Stimulated activated CD4-positive, alpha-beta T cell treated with anti-CD3 and anti-CD28 coated beads, Interleukin-15, amount 100 ng/mL, for 24 hours (primary cell): ENCODE results near the gene CYP2A6.
"Not testable (repeated sequence)": the region's sequence is repeated elsewhere in the genome, so short reads cannot be mapped to it uniquely, and the experiment has no call there.

ENCODE experiments used
- DNase-seq: peaks from one replicate; pipeline ENCODE4 v3.0.0-alpha.2; 2020

CYP2A6 gene

DNA sequence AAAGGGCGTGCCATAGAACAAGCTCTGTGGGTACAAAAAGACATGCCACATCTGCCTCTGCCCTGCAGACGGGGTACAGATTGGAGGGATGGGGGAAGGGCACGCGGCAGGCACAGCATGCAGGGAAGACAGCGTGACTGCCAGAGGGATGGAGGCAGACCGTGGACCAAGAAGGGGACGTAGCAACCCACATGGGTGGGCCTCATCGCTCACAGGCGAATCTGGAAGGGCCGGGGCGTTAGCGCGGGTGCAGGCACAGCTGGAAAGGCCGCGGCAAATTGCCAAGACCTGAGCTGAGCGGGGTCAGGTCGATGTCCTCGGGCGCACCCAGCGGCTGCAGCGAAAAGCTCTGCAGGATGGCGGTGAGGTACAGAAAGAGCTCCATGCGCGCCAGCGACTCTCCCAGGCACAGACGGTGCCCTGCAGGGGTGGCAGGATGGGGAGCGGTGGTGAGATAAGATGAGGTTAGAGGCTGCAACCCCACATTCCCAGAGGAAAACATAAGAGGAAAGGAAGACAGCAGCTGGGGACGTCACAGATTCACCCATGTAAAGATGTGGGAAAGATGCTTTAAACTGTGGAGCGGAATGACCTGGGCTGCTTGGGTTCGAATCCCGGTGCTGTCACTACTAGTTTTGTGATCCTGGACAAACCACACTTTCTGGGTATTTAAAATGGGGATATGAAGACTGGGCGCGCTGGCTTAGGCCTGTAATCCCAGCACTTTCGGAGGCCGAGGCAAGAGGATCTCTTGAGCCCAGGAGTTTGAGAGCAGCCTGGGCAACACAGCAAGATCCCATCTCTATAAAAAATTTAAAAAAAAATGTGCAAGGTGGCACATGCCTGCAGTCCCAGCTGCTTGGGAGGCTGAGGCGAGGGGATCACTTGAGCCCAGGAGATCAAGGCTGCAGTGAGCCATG is 31.5 kb downstream of the CYP2A6 start:
- peak; percentile 84 for DNase-seq

DNA sequence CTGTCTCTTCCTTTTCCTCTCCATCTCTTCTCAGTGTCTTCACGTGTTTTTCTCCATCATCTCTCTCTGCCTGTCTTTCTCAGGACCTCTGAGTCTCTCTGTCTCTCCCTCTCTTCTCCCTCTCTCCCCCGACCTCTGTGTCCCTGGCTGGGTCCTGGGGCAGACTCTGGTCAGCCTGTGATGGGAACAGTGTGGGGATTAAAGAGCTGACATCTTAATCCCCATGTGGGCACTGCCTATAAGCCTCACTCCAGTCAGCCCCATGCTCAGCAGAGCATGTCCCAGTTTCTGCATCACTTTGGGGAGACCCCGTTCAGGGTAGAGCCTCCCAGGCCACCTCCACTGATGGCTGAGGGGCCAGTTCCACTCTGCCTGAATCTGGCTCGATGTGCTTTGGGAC is 35.0 kb downstream of the CYP2A6 start:
- no peak for DNase-seq

DNA sequence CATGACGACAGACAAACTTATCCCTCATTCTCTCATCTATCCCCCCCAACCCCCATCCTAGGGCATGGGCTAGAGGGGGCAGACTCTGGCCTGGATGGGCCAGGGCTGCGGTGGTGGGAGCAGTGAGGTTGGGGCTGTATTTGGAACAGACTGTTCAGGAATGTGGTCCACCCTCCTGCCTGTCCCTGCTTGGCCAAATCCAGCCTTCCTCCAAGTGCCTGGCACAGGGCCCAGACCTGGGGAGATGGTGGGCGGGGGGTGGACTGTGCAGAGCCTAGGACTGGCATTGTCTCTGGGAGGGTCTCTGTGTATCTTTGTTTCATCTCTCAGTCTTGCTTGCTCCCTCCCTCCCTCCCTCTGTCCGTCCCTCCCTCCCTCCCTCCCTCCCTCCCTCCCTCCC is 37.1 kb downstream of the CYP2A6 start:
- no peak for DNase-seq

DNA sequence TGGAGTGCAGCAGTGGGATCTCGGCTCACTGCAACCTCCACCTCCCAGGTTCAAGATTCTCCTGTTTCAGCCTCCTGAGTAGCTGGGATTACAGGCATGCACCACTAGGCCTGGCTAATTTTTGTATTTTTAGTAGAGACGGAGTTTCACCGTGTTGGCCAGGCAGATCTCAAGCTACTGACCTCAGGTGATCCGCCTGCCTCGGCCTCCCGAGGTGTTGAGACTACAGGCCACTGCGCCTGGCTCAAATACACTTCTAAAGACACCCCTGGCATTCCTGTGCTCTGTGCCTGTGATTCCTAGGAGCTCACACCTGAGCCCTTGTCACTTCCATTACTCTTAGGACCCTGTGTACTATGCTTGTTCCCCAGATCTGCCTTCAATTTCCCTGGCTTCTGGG is 37.7 kb downstream of the CYP2A6 start:
- not testable (repeated sequence) for DNase-seq

DNA sequence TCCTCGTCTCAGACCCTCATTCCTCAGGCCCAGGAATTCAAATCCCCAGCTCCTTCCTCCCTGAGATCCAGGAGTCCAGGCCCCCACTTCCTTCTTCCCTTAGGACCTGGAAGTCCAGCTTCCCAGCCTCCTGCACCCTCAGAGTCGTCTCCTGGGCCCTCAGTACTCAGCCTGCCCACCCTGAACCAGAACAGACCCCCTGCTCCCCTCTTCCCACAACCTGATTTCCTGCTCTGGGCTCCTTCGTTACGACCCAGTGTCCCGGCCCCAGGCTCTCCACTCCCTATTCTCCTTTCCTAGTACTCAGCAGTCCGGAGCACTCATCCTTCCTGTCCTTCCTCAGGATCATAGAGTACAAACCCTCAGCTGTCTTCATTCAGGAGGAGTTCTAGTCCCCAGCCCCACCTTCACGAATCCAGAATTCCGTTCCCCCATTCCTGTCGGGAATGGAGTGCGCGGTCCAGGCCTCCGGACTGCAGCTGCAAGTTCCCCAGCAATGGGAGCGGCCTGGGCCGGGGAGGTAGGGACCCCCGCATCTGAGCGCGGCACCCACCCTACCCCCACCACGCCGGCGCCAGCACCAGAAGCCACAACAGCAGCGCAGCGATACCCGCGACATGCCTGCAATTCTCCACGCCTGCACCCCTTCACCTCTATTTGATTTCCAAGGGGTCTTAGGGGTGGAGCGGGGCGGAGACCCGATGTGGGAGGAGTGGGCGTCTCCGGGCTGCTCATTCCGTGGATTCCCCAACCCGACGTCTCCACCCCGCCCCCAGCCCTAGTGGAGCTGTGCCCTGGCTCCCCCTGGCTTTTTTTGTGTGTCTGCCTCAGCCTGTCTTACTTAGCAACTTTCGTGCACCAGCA is 38.5 kb downstream of the CYP2A6 start:
- peak; percentile 46 for DNase-seq

DNA sequence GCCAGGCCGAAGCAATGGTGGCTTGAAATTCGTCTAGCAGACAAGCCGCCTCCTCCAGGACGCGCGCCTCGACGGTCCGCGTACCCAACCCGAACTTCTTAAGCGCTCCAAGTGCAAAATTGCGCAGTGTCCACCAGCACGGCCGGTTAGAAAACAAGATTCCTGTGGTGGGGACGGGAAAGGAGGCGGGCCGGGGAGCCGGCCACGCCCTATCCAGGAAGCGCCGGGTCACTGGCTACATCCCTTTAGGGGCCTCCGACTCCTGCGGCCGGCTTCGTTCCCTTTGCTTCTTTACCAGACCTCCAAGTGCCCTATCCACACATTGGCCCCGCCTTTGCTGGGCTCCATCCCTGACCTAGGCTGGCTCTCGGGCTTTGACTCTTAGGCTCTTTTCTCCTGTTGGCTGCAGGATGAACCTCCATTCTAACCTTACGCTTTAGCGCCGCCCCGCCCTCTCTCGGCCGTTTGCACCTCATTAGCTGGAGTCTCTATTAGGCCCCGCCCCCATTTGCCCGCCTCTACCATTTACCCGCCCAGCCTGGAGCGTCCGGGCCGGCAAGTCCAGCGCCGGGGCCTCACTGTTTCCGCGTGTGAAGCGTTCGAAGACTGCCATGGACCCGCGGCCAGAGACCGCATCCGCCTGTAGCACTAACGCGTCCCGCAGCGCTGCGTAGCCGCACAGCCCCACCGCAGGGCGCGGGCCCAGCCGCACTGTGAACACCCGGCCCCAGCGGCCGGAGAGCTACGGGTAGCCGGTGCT is 39.4 kb downstream of the CYP2A6 start:
- DNase-seq: peak; percentile 59

DNA sequence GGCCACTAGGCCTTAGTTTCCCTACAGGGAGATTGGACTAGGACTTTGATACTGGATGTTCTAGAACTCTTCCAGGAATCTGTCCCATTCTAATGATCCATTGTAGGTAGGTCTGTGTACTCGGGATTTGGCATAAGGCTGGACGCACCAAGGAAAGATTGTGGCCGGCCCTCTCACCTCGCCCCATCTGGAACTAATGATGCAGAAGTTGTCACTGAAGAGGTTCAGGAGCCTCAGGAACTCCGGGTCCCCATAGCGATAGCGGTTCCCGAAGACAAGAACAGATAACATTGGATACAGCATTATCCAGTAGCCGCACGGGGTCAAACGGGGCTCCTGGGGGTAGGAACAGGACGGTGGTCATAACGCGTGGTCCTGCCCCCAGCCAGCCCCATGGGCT is 40.1 kb downstream of the CYP2A6 start:
- no peak for DNase-seq

DNA sequence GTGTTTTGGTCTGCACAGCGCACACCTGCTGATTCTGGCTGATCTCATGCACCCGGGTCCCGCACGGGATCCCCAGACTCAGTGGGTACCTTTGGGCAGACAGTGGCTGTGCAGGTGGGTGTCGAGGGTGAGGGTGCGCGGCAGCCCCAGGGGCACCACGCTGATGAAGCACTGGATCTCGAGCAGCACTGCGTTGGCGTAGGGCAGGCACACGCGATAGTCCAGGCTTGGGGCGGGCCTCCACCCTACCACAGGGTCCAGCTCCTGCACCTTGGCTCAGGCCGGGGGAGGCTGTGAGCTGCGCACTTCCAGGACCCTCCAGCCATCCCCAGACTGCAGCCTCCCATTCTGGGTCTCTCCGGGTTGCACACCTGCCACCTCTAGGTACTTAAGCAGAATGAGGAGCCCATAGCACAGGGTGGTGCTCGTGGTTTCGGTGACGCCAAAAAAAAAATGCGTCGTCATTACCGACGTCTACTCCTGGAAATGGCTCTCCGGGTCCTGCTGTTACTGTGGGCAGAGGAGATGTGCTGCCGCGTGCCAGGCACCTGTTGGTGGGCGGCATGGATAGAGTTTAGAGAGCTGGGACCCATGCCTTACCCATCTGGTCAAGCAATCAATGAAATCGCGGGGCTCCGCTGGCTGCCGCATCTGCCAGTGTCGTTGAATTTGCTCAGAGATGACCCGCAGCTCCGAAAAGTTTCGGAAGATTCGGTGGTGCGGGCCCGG is 40.7 kb downstream of the CYP2A6 start:
- DNase-seq: no peak

DNA sequence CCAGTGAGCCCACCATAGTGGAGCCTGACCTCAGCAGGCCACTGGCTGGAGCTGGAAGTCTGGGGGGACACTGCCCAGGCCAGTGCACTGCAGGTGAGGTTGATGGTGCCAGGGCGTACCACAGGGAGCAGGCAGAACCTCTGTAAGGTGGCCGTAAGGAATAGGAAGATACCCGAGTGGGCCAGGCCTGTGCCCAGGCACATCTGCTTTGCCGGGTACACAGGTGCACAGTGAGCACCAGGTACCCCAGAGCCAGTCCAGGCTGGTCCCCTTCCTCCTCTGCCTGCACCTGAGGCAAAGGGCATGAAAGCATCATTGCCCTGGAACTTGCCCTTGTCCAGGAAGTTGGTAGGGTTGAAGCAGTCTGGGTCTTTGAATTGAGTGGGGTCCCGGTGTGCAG is 41.8 kb downstream of the CYP2A6 start:
- no peak for DNase-seq

DNA sequence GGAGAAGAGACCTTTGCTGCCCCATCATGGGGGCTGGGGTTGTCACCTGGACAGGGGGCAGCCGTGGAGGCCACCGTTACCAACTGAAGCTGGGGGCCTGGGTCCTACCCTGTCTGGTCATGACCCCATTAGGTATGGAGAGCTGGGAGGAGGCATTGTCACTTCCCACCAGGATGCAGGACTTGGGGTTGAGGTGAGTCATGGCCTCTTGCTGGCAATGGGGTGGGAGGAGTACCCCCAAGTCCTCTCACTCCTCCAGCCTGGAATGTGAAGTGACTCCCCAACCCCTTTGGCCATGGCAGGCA is 42.3 kb downstream of the CYP2A6 start:
- DNase-seq: no peak

DNA sequence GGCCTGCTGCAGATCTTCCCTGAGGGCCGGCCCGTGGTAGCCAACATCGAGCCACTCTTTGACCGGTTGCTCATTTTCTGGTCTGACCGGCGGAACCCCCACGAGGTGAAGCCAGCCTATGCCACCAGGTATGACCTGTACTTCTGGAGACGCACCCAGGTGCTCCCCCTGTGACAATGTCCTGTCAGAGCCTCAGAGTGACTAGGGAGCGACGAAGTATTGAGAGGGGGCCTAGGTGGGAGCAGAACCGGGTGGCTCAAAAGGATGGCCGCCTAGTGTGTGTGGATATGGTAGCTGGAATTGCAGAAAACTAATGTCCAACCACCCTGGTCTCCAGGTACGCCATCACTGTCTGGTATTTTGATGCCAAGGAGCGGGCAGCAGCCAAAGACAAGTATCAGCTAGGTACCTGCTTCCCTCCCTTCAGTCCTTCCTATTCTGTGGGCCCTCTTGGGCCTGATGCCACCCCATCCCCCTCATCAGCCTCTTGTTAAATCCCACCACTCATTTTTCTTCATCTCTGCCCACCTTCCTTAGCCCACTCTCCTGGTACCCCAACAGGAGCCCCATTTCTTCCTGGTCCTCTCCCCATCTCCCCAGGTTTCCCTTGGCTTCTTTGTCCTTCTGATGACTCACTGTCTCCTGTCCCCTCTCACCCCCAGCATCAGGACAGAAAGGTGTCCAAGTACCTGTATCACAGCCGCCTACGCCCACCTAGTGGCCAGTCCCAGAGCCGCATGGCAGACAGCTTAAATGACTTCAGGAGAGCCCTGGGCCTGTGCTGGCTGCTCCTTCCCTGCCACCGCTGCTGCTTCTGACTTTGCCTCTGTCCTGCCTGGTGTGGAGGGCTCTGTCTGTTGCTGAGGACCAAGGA is 42.9 kb downstream of the CYP2A6 start:
- DNase-seq: no peak

DNA sequence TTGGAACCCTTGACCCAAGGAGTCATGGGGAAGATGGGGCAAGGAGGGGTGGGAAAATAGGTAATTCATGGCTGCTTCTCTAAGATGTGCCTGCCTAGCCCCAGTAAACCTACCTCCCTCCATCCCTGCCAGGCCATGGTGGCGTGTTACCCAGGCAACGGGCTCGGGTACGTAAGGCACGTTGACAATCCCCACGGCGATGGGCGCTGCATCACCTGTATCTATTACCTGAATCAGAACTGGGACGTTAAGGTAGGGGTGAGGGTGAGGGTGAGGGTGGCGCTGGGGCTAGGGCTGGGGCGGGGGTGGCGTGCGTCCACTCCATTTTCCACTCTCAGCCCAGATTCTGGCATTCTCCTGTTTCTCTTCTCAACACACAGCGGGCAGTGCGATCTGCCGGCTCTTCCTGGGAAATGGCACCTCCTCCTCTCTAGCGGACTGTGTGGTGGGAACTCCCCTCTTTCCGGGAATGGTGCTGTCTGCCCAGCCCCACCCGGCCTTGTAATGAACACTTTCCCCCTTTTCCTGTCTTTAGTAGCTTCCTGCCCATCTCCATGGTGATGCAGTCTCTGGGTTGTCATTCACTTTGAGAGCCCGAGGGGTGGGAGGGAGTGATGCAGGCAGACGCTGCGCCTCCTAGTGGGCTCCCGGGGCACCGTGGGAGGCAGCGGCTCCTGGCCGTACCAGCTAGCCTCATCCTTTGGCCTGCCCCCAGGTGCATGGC is 43.7 kb downstream of the CYP2A6 start:
- peak; percentile 88 for DNase-seq

DNA sequence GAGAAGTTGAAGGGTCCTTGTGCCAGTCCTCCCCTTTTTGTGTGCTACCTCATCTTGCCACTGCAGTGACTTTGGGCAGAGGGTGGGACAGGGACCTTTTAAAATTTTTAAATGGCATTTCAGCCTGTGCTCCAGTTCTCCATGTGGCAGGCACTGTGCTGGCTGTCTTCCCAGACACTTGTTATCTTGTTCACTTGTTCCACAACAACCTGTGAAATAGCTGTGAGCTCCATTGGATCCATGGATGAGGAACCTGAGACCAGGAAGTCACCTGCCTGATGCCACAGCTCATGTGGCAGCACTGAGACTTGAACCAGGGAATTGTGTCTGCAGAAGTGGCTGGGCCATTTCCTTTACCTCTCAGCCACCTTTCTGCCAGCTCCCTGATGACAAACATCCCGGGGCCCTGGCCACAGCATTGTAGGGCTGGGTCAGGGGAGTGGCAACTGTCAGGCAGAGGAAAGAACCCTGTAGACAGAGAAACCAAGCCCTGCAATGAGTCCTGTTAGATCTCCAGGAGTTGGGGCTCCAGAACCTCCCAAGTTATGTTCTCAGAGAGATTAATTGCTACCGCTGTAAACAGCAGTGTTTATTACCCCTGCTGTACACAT is 44.9 kb downstream of the CYP2A6 start:
- no peak for DNase-seq

DNA sequence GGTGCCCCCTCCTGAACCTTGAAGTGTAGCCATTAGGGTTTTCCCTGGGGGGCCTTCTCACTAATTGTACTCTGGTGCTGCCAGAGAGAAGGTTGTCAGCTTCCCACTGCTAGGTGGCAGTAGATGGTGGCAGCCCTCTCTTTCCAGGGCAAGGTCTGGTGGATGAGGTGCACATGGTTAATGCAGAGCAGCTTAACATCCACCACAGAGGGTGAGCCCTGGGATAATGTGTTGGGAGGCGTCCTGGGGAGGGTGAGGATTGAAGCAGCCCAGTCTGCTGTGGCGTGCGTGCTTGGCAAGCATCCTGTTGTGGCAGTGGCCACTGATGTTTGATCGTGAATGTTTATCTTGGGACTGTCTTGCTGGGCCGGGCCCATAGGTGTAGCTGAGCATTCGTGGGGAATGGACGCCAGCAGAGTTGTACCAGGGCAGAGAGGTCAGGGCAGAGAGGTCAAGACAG is 45.4 kb downstream of the CYP2A6 start:
- DNase-seq: no peak

DNA sequence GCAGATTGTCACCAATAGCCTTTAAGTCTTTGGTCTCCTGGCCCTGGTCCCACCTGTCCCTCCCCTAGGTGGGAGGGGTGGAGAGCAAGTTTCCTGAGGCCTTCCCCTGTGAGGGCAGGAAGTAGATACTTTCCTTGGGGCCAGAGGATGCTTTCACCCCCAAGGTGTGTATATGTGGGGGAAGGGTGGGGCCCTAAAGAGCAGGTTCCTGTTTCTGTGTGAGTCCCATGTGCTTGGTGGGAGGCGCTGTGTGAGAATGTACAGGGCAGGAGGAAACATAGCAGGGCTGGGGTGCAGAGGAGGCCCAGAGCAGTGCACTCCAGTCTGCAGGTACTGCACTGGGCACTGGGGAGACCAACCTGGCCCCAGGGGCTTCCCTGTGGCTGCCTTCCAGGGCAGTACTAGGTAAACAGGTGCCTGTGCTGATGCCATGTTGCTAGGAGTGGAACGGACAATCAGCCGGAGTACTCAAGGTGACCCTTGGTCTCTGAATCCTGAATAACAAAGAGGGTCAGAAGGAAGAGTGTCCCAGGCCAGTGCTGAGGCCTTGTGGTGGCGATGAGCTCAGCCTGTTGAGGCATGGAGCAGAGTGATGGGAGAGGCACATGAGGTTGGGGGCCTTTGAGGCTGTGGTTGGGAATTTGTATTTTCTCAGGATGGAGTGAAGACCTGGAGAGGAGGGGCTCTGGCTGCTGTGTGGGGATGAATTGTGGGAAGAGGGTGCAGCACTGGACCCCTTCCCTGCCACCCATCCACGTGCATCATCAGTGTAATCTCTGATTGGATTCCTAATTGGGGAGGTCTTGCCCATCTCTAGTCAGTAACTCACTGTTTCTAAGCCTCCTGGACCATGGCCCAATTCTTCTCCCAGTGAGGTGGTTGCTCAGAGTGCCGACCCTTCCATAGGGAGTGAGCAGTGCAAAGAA is 46.1 kb downstream of the CYP2A6 start:
- peak; percentile 63 for DNase-seq

DNA sequence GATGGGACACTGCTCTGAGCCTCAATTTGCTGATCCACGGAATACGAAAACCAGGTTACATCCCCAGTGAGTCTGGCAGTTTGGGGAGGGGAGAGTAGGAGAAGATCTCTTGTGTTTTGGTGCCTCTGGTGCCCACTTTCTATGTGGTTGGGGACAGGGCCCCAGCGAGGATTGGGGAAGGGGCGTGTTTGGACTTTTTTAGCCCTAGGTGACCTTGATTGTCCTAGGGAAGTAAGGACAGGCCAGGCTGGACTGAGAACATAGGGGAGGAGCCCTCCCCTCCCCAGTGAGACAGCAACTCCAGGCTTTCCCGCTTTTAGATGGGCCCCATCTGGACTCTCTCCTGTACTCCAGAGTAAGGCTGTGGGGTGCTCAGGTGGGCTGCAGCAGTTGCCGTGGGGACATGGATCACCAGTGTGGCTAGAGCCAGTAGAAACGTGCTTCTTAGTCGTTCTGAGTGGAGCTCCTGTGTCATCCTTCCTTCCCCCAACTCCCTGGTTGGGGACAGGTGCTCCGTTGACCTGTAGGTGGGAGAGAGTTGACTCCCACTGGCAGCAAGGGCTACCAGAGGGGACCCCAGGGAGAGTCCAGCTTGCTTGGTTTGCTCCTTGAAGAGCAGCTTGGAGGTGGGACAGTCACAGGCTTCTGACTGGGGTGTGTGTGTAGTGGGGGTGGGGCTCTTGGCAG is 46.9 kb downstream of the CYP2A6 start:
- no peak for DNase-seq

DNA sequence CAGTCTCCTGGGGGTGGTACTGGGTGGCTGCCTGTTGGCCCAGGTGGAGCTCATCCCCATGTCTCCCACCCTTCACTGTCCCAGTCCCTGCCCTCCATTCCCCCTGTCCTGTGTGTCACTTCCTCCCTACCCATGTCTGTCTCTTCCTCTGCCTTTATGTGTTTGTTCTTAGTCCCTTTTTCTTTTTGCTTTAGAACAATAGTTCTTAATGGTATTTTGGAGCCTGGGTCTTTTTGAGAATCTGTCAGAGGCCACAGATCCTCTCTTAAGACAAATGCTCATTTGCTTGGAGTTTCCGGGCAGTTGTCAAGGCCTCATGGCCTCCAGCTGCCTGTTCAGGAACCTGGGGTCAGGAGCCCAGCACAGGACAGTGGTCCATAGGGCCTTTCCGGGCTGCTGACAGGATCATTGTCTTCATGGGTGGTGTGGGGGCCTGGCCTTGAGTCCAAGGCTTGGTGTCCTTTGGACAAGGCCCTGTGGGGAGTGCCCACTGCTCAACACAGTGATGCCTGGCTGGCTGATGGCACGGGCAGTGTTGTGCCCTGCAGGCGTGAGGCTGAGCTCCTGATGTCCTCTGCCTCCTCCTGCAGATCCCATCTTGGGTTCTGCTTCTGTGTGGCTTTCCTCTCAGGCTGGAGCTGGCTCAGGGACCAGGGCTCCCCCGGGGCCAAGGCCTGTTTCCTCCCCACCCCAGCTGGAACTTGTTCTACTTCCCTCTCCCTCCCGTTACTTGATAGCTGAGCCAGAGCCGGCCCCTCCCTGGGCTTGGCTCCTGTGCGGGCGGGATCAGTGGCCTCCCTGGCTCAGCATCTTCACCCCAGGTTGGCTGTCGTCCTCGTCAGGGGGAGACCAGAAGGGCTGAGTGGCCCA is 47.7 kb downstream of the CYP2A6 start:
- no peak for DNase-seq
